SH-SY5Y (cell line): ENCODE data around the gene PTCHD4.

Experiments used
- GATA2 ChIP-seq: IDR thresholded peaks from 2 replicates; pipeline ENCODE4 v1.6.1; 2011; ENCODE audit warnings: mild to moderate bottlenecking, low read depth, low read length
- GATA3 ChIP-seq: IDR thresholded peaks from 2 replicates; pipeline ENCODE4 v1.6.1; 2011; ENCODE audit warnings: low read depth, mild to moderate bottlenecking, low read length, moderate library complexity

- TF ChIP-seq GATA2 (no peak), GATA3 (no peak)
Measured at GRCh38 chr6:48071833-48072232, 39.2 kb downstream of the PTCHD4 start.
